Naive B cell (primary cell): Measurements from ENCODE around the gene EPHA4. TPM values are rescaled to one million over a fixed set of nuclear protein-coding genes. Genes with fewer than 3 reads are reported as not detected.

ENCODE experiments used
- ATAC-seq, 2 donors: fragments of 150-1000 bp; cut with Tn5 transposase; 2 replicates each; pipeline ENCODE4 v1.10.0; 2021; ENCODE audit warnings: low read depth in 2 of 2, mild to moderate bottlenecking in 2 of 2, moderate library complexity in 2 of 2
- DNase-seq: peaks from one replicate; pipeline ENCODE4 v3.0.0; 2022
- H3K27ac Mint-ChIP-seq, 6 donors: one replicate each; pipeline ENCODE4 v1.8.0; 2020 to 2022; ENCODE audit warnings: mild to moderate bottlenecking in 6 of 6, mixed read lengths in 6 of 6, moderate library complexity in 5 of 6, inconsistent platforms in 2 of 6
- H3K27me3 Mint-ChIP-seq, 3 donors: one replicate each; pipeline ENCODE4 v1.8.0; 2021 to 2022; ENCODE audit warnings: mixed read lengths in 3 of 3, mild to moderate bottlenecking in 1 of 3
- H3K36me3 Mint-ChIP-seq, 2 donors: one replicate each; pipeline ENCODE4 v1.8.0; 2020 to 2022; ENCODE audit warnings: mixed read lengths in 2 of 2, inconsistent platforms in 1 of 2, mild to moderate bottlenecking in 1 of 2
- H3K4me1 Mint-ChIP-seq, 3 donors: one replicate each; pipeline ENCODE4 v1.8.0; 2020 to 2022; ENCODE audit warnings: mixed read lengths in 3 of 3, inconsistent platforms in 1 of 3, mild to moderate bottlenecking in 1 of 3, moderate library complexity in 1 of 3
- H3K4me3 Mint-ChIP-seq, 8 donors: one replicate each; pipeline ENCODE4 v1.8.0; 2020 to 2022; ENCODE audit warnings: mild to moderate bottlenecking in 8 of 8, mixed read lengths in 8 of 8, moderate library complexity in 8 of 8, inconsistent platforms in 2 of 8
- H3K9me3 Mint-ChIP-seq, 7 donors: one replicate each; pipeline ENCODE4 v1.8.0; 2020 to 2022; ENCODE audit warnings: mixed read lengths in 7 of 7, mild to moderate bottlenecking in 5 of 7, inconsistent platforms in 2 of 7, moderate library complexity in 1 of 7
- polyA plus RNA-seq, 6 donors: library from polyadenylated mRNA; unstranded; fragments of 300-500 nt; fragmentation: Illumina TruSeq; gene quantifications; one replicate each; pipeline ENCODE4 v1.2.3, GENCODE V29; 2021; ENCODE audit warnings: low read depth in 6 of 6

EPHA4 gene
- polyA plus RNA-seq, 6 donors from 2014 or later = 0.84 to 14.3 (median 5.4) TPM

GRCh38 chr2:221596192-221596591 is 24.1 kb upstream of the EPHA4 start:
- no peak for ATAC-seq
- peaks cover 6 to 24% (median 13%) of the 10 kb centered on the region in 3 donors for H3K27me3 Mint-ChIP-seq
- peaks cover 0 to 5% (median 0%) of the 10 kb centered on the region in 7 donors for H3K9me3 Mint-ChIP-seq
- H3K27ac Mint-ChIP-seq = no peak overlapping the region
- no peak for DNase-seq
- H3K4me3 Mint-ChIP-seq = no peak overlapping the region
- no peaks in the 10 kb centered on the region for H3K36me3 Mint-ChIP-seq
- H3K4me1 Mint-ChIP-seq = no peaks in the 10 kb centered on the region

GRCh38 chr2:221590861-221591365 is 18.8 kb upstream of the EPHA4 start:
- Mint-ChIP-seq H3K36me3 (no peaks in the 10 kb centered on the region), H3K4me3 (no peak overlapping the region), H3K4me1 (no peaks in the 10 kb centered on the region), H3K27me3 (peaks cover 16 to 29% (median 16%) of the 10 kb centered on the region in 3 donors), H3K9me3 (peaks cover 0 to 5% (median 0%) of the 10 kb centered on the region in 7 donors), H3K27ac (no peak overlapping the region)
- DNase-seq (no peak), ATAC-seq (no peak)

- Mint-ChIP-seq H3K27me3 (peaks cover 17 to 25% (median 22%) of the 10 kb centered on the region in 3 donors), H3K27ac (no peak overlapping the region), H3K4me1 (no peaks in the 10 kb centered on the region), H3K9me3 (peaks cover 0 to 1% (median 0%) of the 10 kb centered on the region in 7 donors), H3K4me3 (no peak overlapping the region), H3K36me3 (no peaks in the 10 kb centered on the region)
- DNase-seq (no peak), ATAC-seq (no peak)
Observed at GRCh38 chr2:221589696-221590095, 17.6 kb upstream of the EPHA4 start.

GRCh38 chr2:221588306-221588985 is 16.3 kb upstream of the EPHA4 start:
- DNase-seq (no peak), ATAC-seq (no peak)
- Mint-ChIP-seq H3K4me3 (no peak overlapping the region), H3K27me3 (peaks cover 16 to 24% (median 20%) of the 10 kb centered on the region in 3 donors), H3K9me3 (peaks cover 0 to 1% (median 0%) of the 10 kb centered on the region in 7 donors), H3K27ac (no peak overlapping the region), H3K4me1 (no peaks in the 10 kb centered on the region), H3K36me3 (no peaks in the 10 kb centered on the region)

GRCh38 chr2:221581986-221582385 is 9.9 kb upstream of the EPHA4 start:
- ATAC-seq (no peak), DNase-seq (no peak)
- H3K4me1 Mint-ChIP-seq = no peaks in the 10 kb centered on the region
- no peaks in the 10 kb centered on the region for H3K9me3 Mint-ChIP-seq
- H3K4me3 Mint-ChIP-seq = no peak overlapping the region
- H3K36me3 Mint-ChIP-seq = no peaks in the 10 kb centered on the region
- H3K27me3 Mint-ChIP-seq = peaks cover 30 to 57% (median 38%) of the 10 kb centered on the region in 3 donors
- H3K27ac Mint-ChIP-seq = no peak overlapping the region

GRCh38 chr2:221574231-221574570 is 2.1 kb upstream of the EPHA4 start:
- ATAC-seq = no peak
- Mint-ChIP-seq H3K9me3 (peaks cover 0 to 3% (median 0%) of the 10 kb centered on the region in 7 donors), H3K27ac (peak overlapping the region in 2 of 6 donors; percentile 18 to 82), H3K27me3 (peaks cover 49 to 69% (median 53%) of the 10 kb centered on the region in 3 donors), H3K4me3 (peak overlapping the region; percentile 74 to 99 (median 91)), H3K36me3 (no peaks in the 10 kb centered on the region), H3K4me1 (peaks cover 28 to 44% (median 28%) of the 10 kb centered on the region in 3 donors)
- DNase-seq = no peak

DNA sequence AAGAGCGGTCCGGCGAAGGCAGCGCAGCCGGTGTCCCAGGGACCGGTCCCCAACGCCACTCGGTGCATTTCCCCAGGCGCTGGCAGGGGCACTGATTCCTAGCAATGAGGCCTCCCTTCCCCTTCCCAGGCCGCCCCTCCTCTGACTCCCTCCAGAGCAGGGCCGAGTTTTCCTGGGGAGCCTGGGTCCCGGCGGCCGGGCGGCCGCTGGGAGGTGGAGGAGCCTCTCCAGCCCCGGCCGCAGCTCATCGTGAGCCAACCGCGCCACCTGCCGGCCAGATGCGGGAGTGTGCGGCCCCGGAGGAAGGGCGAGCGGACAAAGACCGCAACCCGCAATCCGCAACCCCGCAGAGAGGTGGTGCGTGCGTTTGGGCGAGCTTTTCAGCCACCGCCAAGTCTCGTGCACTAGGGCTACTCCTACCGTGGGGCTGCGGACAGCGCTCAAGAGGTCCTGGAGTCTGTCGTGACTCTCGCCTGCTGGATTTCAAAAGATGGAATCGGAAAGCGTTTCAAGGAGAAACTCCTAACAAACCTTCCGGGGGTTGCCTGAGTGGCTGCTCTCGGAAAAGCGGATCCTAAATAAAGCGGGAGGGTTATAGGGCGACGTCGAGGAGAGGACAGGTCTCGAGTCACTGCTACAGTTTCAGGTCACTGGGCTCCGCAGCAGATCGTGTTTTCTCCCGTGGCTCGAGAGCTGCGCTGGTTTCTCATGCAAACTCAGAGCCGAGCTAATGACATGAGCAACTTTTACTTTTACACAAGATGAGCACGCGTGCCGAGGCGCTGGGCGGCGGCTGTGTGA is 1.5 kb upstream of the EPHA4 start:
- Mint-ChIP-seq H3K4me3 (peak overlapping the region; percentile 85 to 99 (median 91)), H3K36me3 (no peaks in the 10 kb centered on the region), H3K27me3 (peaks cover 53 to 69% (median 55%) of the 10 kb centered on the region in 3 donors), H3K4me1 (peaks cover 28 to 48% (median 29%) of the 10 kb centered on the region in 3 donors), H3K9me3 (peaks cover 0 to 3% (median 0%) of the 10 kb centered on the region in 7 donors), H3K27ac (peak overlapping the region in 5 of 6 donors; percentile 18 to 82 (median 31))
- ATAC-seq (peak; percentile 45 to 47), DNase-seq (peak; percentile 78)

DNA sequence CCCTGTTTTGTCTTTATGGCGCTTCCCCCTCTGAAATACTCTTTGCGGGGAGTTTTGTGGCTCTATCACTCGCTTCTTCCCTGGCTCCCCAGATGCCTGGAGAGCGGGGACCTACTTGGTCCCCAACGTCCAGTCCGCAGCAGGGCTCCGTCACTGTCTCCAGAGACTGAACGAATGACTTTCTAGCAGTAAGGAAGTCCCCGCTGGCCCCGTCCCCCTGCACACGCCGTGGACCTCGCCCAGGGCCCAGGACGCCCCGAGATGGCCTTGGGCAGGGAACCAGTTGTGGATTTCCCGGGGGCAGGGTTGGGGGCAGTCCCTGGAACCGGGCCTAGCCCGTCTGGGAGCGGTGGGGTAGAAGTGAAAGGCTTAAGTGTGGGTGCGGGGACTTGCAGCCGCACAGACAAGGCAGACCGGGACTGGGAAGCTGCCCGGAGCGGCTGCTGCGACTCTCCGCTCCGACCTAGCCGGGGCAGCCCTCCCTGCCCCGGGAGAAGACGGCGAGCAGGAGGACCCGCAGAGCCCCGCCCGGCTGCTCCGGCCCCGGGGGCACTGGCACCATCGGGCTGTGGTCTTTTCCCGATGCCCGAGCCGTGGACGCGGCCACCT is 821 bp upstream of the EPHA4 start:
- H3K4me1 Mint-ChIP-seq = peaks cover 28 to 51% (median 29%) of the 10 kb centered on the region in 3 donors
- ATAC-seq (peak; percentile 6 to 9), DNase-seq (no peak)
- peak overlapping the region in 3 of 6 donors; percentile 65 to 87 (median 78) for H3K27ac Mint-ChIP-seq
- peak overlapping the region; percentile 85 to 99 (median 94) for H3K4me3 Mint-ChIP-seq
- peaks cover 57 to 68% (median 59%) of the 10 kb centered on the region in 3 donors for H3K27me3 Mint-ChIP-seq
- H3K9me3 Mint-ChIP-seq = peaks cover 0 to 3% (median 0%) of the 10 kb centered on the region in 7 donors
- H3K36me3 Mint-ChIP-seq = no peaks in the 10 kb centered on the region

GRCh38 chr2:221571551-221572218 is 419 bp downstream of the EPHA4 start:
- Mint-ChIP-seq H3K27me3 (peaks cover 54 to 59% (median 57%) of the 10 kb centered on the region in 3 donors), H3K4me1 (peaks cover 29 to 51% (median 29%) of the 10 kb centered on the region in 3 donors), H3K27ac (peak overlapping the region; percentile 45 to 97 (median 90)), H3K9me3 (peaks cover 0 to 3% (median 0%) of the 10 kb centered on the region in 7 donors), H3K4me3 (peak overlapping the region; percentile 85 to 99 (median 94)), H3K36me3 (no peaks in the 10 kb centered on the region)
- DNase-seq (peak; percentile 36), ATAC-seq (peak; percentile 4 to 11)

- peak overlapping the region; percentile 85 to 99 (median 94) for H3K4me3 Mint-ChIP-seq
- H3K36me3 Mint-ChIP-seq = no peaks in the 10 kb centered on the region
- DNase-seq (no peak), ATAC-seq (peak in 1 of 2 donors; percentile 4)
- H3K9me3 Mint-ChIP-seq = peaks cover 0 to 3% (median 0%) of the 10 kb centered on the region in 7 donors
- peak overlapping the region; percentile 37 to 94 (median 87) for H3K27ac Mint-ChIP-seq
- H3K27me3 Mint-ChIP-seq = peaks cover 54 to 59% (median 57%) of the 10 kb centered on the region in 3 donors
- H3K4me1 Mint-ChIP-seq = peaks cover 29 to 51% (median 32%) of the 10 kb centered on the region in 3 donors
Observed at GRCh38 chr2:221571025-221571550, 1.0 kb downstream of the EPHA4 start.

GRCh38 chr2:221570321-221570935 is 1.7 kb downstream of the EPHA4 start:
- ATAC-seq = no peak
- peaks cover 54 to 59% (median 56%) of the 10 kb centered on the region in 3 donors for H3K27me3 Mint-ChIP-seq
- H3K4me3 Mint-ChIP-seq = peak overlapping the region; percentile 85 to 99 (median 94)
- H3K36me3 Mint-ChIP-seq = no peaks in the 10 kb centered on the region
- DNase-seq = peak; percentile 39
- H3K4me1 Mint-ChIP-seq = peaks cover 29 to 51% (median 32%) of the 10 kb centered on the region in 3 donors
- peaks cover 0 to 3% (median 0%) of the 10 kb centered on the region in 7 donors for H3K9me3 Mint-ChIP-seq
- H3K27ac Mint-ChIP-seq = peak overlapping the region; percentile 37 to 93 (median 77)

DNA sequence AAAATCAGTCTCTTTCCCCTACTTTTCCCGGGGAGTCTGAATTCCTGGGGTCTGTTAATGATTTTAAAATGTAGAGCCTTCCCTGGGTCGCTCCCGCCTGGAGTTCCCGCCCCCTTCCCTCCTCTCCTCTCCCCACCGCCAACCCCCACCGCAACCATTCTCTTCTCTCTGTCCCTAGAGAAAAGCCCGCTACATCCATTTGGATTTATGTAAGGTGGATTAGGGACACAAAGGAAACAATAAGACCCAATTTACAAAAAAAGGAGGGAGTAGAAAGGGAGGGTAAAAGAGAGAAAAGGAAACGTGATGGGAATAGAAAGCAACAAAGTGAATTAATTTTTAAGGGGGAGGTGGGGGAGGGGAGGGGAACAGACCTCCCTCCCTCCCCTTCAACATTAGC is 2.2 kb downstream of the EPHA4 start:
- peaks cover 51 to 56% (median 53%) of the 10 kb centered on the region in 3 donors for H3K27me3 Mint-ChIP-seq
- no peaks in the 10 kb centered on the region for H3K36me3 Mint-ChIP-seq
- H3K9me3 Mint-ChIP-seq = peaks cover 0 to 3% (median 0%) of the 10 kb centered on the region in 7 donors
- DNase-seq (no peak), ATAC-seq (no peak)
- peak overlapping the region in 1 of 6 donors; percentile 87 for H3K27ac Mint-ChIP-seq
- peaks cover 29 to 50% (median 32%) of the 10 kb centered on the region in 3 donors for H3K4me1 Mint-ChIP-seq
- H3K4me3 Mint-ChIP-seq = peak overlapping the region in 7 of 8 donors; percentile 85 to 99 (median 94)
